ENCODE measurements around the gene C10orf62.
A peak's percentile ranks its signal among the peaks of the same experiment; 100 is the strongest.
"Not testable (repeated sequence)": the region's sequence is repeated elsewhere in the genome, so short reads cannot be mapped to it uniquely, and the experiment has no call there.

Gene C10orf62, protein sequence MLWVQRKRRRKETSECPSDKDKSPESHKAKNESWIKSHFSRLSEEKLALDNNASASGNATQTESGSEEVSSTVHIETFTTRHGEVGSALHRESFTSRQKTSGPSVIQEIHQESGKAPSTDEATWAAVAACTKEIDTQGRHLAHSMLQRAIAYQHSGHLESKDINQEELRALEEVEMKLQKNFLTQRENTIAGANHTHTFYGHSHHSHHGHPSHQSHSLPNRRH

DNA sequence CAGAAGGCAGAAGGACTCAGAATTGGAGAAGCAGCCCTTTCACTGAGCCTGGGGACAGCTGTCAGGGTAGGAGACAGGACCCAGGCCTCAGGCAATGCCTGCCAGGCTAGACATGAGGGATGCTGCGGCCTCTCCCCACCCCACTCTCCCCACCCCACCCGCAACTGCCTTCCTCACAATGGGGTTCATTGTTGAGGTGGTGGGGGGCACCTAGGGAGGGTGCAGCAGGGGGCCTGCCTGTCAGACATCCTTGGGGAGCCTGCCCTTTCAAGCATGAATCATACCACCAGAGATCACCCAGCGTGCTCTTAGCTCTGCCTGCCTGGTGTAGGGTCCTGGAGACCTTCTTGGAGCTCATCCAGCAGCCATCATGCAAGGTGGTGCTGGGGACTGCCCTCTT, at the start of gene C10orf62:
TSS of gene C10orf62 (plus strand) at position 243 of the 400 bp plus-strand sequence. CDS start 177 bp downstream, outside the sequence.
- no peak for DNase-seq

DNA sequence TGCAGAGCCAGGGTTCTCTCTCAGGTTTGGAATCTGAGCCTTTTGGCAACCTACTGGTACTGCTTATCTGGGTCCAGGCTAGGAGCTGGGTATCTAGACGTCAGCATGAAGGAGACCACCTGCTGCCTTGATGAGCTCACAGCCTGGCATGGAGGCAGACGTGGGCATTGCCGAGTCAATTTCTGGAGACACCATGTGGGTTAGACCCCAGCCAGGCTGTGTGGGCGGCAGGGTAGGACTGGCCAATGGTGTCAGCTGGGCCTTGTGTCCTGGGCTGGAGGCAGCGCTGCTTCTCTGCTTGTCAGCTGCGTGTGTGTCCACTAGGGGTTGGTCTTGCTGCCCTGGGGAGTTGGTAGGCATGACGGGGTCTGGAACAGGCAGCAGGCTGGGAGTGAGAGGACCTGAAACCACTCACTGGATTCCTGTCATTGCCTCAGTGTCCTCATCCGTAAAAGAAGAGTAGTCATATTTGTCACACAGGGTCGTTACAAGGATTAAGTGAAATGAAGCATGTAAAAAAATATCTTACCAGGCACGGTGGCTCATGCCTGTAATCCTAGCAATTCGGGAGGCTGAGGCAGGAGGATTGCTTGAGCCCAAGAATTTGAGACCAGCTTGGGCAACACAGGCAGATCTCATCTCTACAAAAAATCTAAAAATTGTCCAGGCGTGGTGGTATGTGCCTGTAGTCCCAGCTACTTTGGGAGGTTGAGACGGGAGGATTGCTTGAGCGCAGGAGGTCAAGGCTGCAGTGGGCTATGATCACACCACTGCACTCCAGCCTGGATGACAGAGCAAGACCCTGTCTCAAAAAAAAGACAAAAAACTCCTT, 48.6 kb upstream of the C10orf62 start:
- no peak for DNase-seq

DNA sequence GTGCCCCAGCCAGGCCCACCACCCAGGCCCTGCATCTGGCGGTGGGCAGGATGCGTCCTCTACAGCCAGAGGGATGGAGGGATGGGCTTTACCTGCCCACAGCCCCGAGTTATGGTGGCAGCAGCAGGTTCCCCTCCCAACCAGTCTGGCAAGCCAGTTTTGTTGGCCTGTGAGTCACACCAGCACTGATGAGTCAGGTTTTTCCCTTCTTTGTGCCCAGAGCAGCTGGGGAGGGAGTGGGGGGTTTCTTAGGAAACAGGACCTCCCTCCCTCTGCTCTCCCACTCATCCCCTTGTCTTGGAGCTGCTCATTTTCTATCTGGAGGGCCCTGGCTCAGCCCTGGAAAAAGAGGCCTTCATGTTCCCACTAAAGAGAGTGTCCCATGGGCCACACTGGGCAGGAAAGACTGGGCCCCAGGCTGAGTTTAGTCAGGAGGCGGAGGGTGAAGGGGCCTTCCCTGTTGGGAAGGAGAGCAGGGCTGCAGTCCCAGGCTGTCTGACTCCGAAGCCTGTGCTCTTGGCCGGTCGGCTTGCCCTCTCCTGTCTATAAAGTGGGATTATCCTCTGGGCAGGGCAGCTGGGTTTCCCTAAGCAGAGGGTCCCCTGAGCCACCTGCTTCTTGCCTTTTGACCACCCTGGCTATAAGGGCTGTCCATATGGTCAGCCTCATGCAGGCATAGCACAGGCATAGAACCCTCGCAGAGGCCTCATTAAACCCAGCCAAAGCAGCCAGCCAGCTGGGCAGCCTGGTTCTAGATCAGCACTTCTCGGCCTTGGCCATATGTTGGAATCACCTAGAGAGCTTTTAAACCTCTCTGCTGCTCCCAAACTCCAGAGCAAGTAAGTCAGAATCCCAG, 47.1 kb upstream of the C10orf62 start:
- DNase-seq: peak; percentile 95

DNA sequence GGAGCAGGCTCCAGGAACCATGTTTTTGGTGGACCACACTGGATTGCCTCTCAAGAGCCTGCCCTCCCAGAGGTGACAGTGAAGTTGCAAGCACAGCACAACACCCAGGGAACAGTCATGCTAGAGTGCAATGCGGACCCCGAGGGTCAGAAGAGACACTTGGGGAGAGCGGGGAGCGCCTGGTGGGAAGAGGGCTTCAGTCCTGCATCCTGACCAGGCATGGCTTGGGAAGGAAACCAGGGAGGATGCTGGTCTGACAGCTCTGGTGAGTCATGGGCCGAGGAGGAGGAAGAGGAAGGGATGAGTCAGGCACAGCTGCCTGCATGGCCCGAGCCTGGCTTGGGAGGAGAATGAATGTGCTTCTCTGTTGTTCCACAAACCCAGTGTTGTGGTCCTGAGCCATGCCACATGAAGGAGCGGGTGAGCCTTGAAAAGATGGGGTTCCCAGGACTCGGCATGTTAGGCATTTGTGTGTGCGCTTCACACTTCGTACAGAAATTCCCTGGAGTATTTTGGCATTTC, 46.4 kb upstream of the C10orf62 start:
- peak; percentile 97 for DNase-seq

DNA sequence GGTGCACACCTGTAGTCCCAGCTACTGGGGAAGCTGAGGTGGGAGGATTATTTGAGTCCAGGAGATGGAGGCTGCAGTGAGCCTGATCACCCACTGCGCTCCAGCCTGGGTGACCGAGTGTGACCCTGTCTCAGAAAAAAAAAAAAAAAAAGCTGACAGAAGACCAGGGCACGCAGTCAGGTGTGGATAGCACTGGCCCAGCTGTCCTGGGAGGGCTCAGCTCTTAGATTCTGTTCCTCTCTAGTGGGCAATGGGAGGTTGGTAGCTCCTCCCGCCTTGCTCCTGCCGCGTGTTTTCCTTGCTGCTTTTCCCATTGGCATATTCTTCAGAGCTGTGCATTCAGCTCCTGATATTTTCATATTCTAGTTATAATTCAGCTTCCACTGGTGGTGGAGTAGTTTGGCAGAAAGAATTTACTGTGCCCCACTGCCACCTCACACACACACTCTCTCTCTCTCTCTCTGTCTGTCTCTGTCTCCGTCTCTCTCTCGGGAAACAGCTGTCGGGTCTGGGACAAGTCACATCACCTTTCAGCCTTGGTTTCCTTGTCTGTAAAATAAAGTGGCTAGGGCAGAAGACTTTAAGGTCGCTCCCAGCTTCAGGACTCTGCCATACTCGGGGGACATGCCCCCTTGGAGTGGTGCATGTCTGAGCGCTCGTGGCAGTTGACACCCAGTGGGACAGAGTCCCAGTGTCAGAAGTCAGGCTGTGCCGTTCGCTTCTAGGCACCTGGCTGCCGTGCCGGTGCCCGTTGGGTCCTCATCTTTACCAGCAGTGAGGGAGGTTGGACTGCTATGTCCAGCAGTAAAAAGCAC, 42.9 kb upstream of the C10orf62 start:
- DNase-seq: no peak

DNA sequence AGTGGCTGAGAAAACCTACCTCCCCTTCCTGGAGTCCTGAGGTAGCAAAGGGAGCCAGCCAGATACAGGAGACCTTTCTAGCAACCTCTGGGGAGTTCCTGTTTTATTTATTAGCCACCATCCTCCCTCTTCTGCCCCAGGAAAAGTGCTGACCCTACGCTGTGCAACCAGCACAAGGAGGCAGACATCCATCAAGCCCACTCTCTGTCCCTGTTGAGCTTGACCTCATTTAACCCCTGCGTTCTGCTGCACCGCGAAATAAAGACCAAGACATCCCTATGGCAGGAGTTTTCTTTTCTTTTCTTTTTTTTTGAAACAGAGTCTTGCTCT, 42.3 kb upstream of the C10orf62 start:
- DNase-seq: no peak

DNA sequence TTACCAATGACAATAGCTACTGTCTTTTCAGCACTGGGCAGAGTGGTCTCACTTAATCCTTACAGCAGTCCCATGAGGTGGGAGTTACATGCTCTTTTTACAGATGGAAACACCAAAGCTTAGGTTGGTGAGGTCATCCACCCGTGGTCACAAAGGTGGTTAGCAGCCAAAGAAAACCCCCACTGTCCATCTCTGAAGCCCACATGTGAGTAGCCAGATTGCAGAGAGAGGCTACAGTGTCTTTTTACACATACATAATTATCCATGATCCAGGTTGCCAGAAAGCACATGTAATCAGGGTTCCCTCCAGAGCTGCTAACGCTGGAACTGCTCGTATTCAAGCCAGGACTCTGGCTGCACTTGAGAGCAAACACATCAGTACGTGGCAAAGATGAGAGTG, 41.6 kb upstream of the C10orf62 start:
- DNase-seq: peak; percentile 20

DNA sequence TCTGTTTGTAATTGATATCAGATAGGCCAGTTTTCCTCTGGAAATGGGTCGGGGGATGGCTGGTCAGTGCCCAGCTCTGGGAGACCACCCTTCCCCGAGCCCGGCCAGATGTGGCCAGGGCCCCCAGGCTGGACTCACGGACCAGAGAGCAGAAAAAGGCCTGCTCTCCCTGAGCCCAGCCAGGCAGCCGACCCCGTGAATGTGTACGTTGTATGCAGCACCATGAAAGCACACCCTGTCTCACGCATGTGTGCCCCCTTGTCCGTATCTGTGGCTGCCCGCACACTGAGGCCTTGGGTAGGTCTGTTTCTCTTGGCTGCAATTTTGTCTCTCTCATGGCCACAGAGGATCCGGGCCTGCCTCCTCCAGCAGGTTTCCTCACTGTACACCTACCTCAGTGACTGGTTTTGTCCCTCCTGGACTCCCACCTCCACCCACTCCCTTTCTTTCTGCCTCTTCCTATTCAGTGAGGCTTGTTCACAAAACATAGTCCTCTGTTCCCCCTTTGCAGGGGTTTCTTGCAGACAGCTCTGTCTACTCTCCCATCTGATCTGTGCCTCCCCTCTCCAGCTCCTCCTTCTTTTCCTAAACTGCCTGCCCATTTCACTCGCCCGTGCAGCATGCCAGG, 40.6 kb upstream of the C10orf62 start:
- DNase-seq: no peak

DNA sequence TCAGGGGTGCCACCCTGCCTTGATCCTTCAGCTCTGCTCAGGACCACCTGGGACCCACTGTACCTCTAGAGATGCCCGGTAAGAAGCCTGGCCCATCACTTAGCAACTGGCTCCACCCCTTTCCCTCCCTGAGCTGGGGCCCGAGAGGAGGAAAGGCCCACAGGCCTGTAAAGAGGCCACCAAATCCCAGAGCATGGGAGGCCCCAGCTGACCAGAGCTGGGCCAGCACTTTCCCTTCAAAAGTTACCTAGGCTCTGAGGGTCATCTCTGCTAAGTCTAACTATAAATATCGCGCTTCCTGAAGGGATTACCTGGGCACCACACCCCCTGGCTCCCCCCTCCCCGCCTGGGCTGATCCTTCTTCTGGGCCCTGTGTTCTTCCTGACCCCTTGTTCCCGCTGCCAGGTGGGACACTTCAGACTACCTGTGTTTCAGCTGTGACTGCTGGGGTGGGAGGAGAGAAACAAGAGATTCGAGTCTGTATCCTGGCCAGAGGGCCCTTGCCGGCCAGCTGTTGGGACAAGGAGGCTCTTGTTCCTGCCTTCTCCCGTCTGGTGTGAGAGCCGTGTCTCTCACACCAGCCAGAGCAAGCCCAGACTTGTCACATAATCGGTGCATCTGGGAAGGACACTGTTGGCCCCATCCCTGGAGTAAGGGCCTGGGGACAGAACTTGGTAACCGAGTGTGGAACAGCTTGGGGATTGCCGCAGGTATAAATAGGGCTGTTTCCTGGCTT, 39.8 kb upstream of the C10orf62 start:
- DNase-seq: no peak

DNA sequence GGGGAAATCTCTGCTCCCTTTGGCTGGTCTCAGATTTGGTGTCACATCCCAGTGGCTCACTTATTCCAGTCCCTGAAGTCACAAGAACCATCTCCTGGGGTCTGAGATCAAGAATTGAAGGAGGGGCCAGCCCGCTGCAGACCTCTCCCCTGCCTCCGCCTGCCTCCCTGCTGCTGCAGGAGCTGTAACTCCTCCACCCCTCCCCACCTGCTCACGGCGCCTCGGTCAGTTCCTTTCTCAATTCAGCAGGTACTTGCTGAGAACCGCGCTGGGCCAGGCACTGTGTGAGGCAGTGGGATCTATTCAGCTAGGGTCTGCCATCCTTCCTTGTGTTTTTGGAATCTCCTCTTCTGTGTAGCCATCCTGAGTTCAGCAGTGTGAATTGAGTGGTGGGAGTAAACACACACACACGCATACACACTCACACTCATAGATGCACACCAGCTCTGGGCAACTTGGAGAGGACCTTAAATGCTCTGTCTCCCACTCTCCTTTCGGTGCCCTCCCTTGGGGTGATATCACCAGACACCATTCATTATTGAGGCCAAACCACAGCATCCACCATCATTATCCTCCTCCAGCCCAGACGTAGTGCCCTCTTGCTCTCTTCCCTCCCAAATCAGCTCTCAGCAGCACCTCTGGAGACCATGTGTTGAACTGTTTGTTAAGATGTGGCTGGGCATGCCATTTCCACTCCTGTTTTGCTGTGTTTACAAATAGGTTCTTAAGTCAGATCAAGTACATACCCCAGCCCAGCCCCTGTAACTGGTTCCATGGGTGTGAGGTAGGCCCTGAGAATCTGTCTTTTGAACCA, 39.0 kb upstream of the C10orf62 start:
- DNase-seq: no peak

DNA sequence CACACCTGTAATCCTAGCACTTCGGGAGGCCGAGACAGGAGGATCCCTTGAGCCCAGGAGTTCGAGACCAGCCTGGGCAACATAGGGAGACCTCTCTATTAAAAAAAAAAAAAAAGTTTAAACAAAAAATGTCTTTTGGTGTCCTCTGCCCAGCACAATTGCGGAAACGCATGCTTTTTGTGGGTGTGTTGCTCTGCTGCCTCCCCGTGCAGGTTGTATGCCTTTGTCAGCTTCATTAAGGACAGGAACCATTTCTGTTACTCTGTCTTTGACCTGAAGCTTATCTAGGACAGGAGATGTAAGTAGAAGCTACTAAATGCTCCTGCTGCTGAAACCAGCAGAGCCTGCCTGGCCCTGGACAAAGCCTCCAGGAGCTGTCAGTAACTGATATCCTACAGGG, 38.2 kb upstream of the C10orf62 start:
- DNase-seq: no peak

DNA sequence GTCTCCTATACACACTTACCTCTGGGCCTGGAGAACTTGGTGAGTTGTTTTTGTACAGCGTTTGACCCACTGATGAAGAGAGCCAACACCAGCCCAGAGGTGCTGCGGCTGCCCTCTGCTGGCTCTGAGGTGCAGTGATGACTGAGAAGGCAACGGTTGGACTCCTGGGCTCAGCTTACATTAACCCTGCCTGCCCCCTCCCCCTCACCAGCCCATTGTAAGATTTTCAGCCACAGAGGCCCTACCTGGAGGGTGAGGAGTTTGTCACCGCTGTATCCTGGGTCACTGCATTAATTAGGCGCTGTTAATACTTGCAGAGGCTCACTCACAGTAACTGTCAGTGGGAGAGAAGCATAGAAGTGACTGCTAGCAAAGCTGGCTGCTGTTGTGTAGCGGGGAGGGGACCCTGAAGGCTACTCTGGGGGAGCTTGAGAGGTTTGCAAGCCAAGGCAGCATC, 35.9 kb upstream of the C10orf62 start:
- DNase-seq: peak; percentile 71

DNA sequence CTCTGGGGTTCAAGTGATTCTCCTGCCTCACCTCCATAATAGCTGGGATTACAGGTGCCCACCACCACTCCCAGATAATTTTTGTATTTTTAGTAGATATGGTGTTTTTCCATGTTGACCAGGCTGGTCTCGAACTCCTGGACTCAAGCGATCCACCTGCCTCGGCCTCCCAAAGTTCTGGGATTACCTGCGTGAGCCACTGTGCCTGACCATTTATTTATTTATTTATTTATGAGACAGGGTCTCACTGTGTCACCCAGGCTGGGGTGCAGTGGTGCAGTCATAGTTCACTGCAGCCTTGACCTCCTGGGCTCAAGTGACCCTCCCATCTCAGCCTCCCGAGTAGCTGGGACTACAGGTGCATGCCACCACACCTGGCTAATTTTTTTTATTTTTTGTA, 35.2 kb upstream of the C10orf62 start:
- DNase-seq: not testable (repeated sequence)

DNA sequence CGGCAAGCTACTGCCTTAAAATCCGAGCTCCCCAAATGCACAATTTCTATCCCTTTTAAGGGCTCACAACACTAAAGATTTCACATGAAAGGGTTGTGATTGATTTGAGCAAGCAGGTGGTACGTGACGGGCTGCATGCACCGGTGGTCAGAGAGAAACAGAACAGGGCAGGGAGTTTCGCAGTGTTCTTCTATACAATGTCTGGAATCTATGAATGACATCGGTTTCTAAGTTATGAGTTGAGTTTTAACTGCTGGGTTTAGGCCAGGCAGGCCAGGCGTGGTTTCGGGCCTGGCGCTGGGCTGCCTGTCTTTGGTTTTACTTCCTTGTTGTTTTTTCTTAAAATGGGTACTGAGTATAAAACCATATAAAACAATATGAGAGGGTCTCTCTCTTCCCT, 34.0 kb upstream of the C10orf62 start:
- not testable (repeated sequence) for DNase-seq

DNA sequence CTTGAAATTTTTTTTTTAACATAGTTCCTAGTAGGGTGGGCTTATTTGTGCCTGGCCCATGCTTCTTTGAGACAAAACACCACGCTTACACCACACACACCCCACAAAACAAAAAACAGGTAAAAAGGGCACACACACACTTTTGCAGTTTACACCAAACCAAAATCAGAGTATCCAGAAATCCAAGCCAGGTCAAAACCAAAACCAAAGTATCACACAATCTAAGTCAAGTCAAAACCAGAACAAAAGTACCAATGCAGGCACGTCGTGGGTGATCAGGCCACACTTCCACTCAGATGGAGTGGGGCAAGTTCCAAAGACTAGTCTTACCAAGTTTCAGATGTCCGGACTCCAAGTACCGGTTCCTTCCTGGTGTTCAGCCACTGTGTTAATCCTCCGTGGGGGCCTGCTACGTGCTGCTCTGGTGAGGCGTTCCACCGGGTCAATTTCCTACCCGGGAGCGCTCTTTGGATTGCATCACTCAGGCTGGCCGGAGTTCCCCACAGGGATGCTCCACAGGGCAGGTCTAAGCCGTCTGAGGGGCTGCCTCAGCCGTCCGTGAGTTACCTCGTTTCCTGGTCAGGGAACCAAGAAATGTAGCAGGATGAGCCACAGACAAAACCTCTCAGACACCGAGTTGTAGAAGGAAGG, 28.7 kb upstream of the C10orf62 start:
- not testable (repeated sequence) for DNase-seq

DNA sequence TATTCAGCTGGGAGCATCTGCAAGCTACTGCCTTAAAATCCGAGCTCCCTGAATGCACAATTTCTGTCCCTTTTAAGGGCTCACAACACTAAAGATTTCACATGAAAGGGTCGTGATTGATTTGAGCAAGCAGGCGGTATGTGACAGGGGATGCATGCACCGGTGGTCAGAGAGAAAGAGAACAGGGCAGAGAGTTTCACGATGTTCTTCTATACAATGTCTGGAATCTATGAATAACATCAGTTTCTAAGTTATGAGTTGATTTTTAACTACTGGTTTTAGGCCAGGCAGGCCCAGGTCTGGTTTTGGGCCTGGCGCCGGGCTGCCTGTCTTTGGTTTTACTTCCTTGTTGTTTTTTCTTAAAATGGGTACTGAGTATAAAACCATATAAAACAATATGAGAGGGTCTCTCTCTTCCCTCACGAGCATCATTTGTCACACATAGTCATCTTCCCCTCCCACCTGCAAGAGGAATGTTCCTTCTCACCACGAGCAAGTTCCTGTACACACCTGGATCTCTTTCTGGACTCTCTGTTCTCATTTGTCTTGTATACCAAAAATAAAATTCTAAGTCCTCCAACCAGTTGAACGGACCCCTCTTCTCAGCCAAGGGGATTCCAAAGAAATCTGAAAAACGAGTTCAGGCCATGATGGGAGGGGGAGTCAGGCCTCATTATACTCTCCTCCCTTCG, 28.0 kb upstream of the C10orf62 start:
- DNase-seq: not testable (repeated sequence)

DNA sequence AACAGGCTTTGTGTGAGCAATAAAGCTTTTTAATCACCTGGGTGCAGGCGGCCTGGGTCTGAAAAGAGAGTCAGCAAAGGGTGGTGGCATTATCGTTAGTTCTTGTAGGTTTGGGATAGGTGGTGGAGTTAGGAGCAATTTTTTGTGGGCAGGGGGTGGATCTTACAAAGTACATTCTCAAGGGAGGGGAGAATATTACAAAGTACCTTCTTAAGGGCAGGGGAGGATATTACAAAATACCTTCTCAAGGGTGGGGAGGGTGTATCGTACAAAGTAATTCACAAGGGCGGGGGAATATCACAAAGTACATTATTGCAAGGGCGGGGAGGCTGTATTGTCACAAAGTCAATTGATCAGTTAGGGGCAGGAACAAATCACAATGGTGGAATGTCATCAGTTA, 27.2 kb upstream of the C10orf62 start:
- not testable (repeated sequence) for DNase-seq

DNA sequence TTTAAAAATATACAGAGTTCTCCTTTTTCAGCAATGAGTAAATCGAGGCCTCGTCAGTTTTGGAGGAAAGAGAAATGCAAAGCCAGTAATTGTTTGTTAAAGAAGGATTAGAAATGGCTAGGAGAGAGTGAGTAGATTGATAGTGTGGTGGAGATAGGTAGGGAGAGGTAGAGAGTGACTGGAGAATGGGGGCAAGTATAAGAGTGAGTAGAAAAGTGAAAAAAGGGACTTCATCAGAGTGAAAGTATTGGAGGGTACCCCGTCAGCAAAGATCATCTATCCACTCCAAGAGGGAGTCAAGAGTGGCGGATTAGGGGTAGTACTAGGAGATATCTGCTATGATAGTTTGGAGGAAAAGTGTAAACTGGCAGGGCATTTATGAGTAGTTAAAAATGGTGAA, 26.2 kb upstream of the C10orf62 start:
- no peak for DNase-seq

DNA sequence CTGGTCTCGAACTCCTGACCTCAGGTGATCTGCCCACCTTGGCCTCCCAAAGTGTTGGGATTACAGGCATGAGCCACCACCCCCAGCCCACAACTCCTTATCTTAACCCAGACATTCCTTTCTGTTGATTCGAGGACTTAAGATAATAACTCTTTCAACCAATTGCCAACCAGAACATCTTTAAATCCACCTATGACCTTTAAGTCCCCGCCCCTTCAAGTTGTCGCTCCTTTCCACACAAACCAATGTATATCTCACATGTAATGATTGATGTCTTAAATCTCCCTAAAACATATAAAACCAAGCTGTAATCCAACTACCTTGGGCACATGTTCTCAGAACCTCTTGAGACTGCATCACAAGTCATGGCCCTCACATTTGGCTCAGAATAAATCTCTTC, 24.7 kb upstream of the C10orf62 start:
- DNase-seq: peak; percentile 21
